Amygdala (tissue), 56 donors: ENCODE measurements around the gene GDPD1.
"Not testable (repeated sequence)": the region's sequence is repeated elsewhere in the genome, so short reads cannot be mapped to it uniquely, and the experiment has no call there.

Source experiments
- DNase-seq, 56 donors: peaks; one replicate each; lab custom pipeline; 2025; lab: John Stamatoyannopoulos, UW

The GDPD1 gene

GRCh38 chr17:59220328-59221158, at the start of gene GDPD1:
GDPD1 (plus strand) TSS chr17:59220511; CDS start chr17:59220610, 99 bp downstream.
- DNase-seq, result peak; percentile 44 to 97 (median 89)

DNA sequence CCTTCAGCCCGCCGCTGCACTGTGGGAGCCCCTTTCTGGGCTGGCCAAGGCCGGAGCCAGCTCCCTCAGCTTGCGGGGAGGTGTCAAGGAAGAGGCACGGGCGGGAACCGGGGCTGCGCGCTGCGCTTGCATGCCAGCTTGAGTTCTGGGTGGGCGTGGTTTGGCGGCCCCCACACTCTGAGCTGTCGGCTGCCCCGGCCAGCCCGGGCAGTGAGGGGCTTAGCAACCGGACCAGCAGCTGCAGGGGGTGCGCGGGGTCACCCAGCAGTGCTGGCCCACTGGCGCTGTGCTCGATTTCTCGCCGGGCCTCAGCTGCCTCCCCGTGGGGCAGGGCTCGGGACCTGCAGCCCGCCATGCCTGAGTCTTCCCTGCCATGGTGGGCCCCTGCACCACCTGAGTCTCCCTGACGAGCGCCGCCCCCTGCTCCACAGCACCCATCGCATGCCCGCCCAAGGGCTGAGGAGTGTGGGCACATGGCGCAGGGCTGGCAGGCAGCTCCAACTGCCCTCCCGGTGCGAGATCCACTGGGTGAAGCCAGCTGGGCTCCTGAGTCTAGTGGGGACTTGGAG, 47.8 kb upstream of the GDPD1 start:
- no peak for DNase-seq

GRCh38 chr17:59174671-59175070, 45.6 kb upstream of the GDPD1 start:
- DNase-seq, result no peak

DNA sequence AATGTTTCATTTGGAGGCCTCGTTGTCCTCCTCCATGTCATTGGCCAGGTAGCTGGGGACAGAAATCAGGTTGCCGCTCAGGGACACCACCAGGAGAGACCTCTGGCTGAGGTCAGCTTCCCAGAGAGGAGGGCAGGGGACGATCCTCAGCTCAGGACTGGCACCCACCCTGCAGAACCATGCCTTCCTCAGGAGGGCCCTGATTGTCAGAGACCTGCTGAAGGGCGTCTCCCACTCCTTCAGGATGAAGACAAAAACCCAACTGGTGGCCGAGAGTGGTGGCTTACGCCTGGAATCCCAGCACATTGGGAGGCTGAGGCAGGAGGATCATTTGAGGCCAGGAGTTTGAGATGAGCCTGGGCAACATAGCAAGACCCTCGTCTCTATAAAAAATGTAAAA, 45.2 kb upstream of the GDPD1 start:
- no peak for DNase-seq

- DNase-seq, result no peak
Measured at GRCh38 chr17:59178266-59178985, 41.9 kb upstream of the GDPD1 start.

- not testable (repeated sequence) for DNase-seq
Measured at GRCh38 chr17:59179601-59180000, 40.7 kb upstream of the GDPD1 start.

- no peak for DNase-seq
Measured at GRCh38 chr17:59180626-59181025, 39.7 kb upstream of the GDPD1 start.

DNA sequence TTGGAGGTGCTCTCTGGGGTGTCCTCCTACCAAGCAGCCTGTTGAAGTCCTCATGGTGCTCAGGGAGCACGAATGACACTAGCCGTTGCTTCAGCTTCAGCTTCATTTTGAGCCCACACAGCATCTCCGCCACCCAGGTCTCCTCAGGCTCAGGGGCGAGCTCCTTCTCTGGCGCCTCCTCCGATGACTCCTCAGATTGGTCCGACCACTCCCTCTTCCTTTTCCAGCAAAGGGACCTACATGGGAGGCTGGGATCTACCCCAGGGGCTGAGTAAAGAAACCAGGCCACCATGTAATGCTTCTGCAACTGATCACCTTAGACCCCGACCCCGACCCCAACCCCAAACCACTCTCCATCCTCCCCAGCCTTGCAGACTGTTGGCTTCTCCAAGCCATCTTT, 38.8 kb upstream of the GDPD1 start:
- no peak for DNase-seq

DNA sequence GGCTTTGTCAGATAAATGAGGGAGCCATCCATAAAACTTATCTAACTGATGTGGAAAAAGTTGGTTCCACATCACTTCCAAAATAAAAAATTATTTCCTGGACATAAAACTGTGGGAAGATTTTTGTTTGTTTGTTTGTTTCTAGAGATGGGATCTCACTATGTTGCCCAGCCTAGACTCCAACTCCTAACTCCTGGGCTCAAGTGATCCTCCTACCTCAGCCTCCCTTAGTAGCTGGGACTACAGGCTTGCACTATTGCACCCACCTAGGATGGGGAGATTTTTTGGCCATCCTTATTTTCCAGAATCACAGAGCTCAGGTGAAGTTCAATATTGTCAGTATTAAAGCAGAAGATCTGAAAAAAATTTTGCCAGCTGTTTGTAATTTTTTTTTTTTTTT, 34.3 kb upstream of the GDPD1 start:
- DNase-seq, result no peak

GRCh38 chr17:59186850-59187249, 33.5 kb upstream of the GDPD1 start:
- DNase-seq, result no peak

DNA sequence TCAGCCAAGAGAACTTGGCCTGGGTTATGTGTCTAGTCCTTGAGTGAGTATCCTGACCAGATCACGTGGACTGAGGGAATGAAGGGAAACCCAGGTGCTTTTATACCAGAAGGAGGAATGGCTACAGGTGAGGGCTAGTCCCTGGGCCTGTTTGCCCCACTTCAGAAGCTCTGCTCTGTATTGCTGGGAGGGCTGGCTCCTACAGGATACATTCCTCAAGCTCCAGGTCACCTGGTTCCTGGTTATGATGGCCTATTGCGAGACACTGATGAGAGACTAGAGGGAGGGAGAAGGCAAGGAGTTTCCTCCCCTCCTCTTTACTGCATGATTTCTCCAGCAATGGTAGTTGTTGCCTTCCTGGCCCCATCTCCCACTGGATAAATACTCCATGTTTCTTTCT, 29.5 kb upstream of the GDPD1 start:
- no peak for DNase-seq

GRCh38 chr17:59193336-59193862, 26.9 kb upstream of the GDPD1 start:
- no peak for DNase-seq

- DNase-seq, result no peak
Measured at GRCh38 chr17:59199398-59199797, 20.9 kb upstream of the GDPD1 start.

DNA sequence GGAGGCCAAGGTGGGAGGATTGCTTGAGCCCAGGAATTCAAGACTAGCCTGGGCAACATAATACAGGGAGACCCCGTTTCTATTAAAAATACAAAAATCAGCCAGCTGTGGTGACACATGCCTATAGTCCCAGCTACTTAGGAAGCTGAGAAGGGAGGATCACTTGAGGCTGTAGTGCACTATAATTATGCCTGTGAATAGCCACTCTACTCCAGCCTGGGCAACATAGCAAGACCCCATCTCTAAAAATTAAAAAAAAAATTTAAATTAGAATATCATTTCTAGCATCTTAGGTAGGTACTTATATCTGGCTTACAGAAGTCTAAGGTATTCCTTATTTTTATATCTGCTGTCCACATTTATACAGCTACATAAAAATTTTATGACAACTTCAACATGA, 18.0 kb upstream of the GDPD1 start:
- no peak for DNase-seq

DNA sequence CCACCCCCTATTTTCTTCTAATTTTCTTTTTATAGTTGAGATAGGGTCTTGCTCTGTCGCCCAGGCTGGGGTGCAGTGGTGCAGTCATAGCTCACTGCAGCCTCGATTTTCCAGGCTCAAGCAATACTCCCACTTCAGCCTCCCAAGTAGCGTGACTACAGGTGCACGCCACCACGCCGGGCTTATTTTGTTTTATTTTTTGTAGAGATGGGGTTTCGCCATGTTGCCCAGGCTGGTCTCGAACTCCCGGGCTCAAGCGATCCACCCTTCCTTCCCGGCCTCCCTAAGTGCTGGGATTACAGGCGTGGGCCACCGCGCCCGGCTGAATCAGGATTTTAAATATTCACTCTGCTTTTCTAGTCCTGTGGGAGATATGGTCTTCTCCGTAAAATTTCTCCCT, 941 bp upstream of the GDPD1 start:
- DNase-seq, result no peak

GRCh38 chr17:59219992-59220327, 351 bp upstream of the GDPD1 start:
- no peak for DNase-seq

- peak in 12 of 56 donors; percentile 8 to 60 (median 34) for DNase-seq
Measured at GRCh38 chr17:59221159-59221847, 992 bp downstream of the GDPD1 start.

DNA sequence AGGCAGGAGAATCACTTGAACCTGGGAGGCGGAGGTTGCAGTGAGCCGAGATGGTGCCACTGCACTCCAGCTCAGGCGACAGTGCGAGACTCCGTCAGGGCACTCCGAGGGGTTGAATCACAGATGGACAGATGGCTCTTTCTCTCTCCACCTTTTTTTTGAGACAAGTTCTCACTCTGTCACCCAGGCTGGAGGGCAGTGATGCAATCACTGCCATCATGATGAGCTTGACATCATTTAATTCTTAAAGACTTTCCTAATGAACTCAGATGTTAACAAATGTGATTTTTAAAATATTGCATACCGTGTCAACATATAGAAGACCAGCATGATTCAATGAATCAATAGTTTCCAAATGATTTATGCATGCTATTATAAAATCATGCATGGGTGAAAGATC, 3.5 kb downstream of the GDPD1 start:
- DNase-seq, result no peak

DNA sequence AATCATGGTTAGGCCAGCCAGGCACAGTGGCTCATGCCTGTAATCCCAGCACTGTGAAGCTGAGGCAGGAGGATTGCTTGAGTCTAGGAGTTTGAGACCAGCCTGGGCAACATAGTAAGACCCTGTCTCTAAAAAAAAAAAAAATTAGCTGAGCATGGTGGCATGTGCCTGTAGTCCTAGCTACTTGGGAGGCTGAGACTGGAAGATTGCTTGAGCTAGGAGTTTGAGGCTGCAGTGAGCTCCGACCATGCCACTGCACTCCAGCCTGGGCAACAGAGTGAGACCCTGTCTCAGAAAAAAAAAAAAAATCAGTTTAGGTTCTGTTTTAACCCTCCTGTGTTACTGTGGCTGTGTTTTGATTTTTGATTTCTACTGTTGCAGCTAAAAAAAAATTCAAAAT, 8.3 kb downstream of the GDPD1 start:
- DNase-seq, result not testable (repeated sequence)

- DNase-seq, result no peak
Measured at GRCh38 chr17:59230764-59231163, 10.5 kb downstream of the GDPD1 start.

DNA sequence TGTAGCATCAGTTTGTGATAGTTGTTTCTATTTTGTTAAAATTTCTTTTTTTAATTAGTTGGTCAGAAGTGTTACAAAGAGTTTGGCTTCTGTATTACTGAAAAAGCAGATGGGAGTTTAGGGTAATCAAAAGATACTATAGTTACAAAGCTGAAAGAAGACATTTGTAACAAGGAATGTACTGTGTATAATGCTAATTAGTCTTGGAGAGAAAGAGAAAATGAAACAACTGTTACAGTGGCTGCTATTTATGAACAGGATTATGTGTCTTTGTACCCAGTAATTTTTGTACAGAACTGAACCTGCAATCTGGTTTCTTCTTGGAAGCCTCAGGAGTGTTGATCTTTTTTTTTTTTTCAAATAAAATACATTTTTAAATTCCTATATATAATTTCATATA, 14.3 kb downstream of the GDPD1 start:
- no peak for DNase-seq
